HG03060 (cell line): ENCODE data around the gene FBXO39.
"Not testable (repeated sequence)": the region's sequence is repeated elsewhere in the genome, so short reads cannot be mapped to it uniquely, and the experiment has no call there.

Experiments
- ATAC-seq: cut with Tn5 transposase; IDR thresholded peaks from one replicate; pipeline ENCODE4 v1.9.1; 2021; ENCODE audit warnings: low read depth, moderate number of reproducible peaks; ENCODE audit not compliant: unreplicated experiment

Gene FBXO39

DNA sequence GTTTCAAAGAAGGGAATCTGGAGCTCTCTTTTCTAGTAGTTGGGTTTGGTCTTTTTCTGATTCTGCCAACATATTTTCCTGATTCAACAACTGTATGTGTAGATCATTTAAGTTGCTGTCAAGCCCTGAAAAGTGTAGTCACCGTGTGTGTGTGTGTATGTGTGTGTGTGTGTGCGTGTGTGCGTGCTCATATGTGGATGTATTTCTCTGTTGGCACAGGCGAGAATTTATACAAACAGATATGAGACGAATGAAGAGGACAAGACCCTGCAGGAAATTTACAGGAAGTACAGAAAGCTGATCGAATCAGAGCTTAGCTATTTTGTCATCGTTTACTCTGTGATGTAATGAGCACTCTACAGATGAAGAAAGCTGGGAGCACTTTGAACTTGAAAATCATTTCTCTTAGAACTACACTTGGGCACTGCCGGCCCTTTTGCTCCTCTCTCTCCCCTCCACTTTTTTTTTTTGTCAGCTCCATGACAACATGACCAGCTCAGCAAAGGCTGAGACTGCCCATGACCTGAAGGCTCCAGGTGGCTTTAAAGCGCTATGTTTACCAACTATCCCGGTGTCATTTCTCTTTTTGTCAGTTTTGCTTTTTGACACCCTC lies 11.2 kb downstream of the FBXO39 start:
- ATAC-seq = no peak

DNA sequence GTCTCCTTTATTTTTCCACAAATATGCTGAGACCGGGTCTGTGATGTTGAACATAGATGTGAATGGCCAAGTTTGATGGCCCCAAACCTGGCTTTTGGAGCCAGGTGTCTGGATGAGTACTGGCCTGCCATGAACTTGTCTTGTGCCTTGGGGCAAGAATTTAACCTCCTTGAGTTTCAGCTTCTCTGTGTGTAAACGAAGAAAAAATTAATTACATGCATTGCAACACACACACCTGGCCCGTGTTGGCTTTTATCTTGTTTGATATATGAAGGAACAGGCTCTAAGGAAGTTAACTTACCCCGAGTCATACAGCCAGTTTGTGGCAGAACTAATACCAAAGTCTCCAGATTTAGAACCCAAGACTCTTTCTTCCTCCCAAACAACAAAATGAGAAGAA lies 13.1 kb downstream of the FBXO39 start:
- no peak for ATAC-seq

DNA sequence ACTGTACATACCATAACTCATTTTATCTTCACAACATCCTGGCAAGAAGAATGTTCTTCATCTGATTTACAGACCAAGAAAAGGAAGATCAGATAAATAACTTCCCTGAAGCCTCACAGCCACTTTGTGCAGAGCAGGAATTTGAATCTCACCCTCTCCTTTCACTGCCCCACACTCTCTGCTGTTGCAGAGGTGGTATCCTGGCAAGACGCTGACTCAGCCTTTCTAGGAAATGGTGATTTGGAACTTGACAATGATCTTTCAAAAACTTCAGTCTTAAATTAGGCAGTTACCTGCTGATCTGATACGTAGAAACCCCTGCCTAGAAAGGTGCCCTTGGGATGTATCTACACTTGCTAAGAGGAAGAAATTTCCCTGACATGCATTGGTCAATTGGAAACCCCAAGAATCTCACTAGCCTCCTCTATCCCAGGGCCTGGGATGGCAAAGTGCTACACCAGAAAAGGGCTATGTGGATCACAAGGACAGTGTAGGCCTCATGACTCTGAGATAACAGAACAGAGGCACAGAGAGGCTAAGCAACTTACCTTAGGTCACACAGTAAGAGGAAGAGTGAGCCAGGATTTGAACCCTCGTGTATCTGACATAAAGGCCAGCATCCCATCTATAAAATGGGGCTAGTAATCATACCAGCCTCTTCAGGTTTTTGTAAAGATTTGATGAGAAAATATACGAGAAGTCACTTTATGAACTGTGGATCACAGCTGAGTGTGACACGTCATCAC lies 17.9 kb downstream of the FBXO39 start:
- ATAC-seq = no peak

DNA sequence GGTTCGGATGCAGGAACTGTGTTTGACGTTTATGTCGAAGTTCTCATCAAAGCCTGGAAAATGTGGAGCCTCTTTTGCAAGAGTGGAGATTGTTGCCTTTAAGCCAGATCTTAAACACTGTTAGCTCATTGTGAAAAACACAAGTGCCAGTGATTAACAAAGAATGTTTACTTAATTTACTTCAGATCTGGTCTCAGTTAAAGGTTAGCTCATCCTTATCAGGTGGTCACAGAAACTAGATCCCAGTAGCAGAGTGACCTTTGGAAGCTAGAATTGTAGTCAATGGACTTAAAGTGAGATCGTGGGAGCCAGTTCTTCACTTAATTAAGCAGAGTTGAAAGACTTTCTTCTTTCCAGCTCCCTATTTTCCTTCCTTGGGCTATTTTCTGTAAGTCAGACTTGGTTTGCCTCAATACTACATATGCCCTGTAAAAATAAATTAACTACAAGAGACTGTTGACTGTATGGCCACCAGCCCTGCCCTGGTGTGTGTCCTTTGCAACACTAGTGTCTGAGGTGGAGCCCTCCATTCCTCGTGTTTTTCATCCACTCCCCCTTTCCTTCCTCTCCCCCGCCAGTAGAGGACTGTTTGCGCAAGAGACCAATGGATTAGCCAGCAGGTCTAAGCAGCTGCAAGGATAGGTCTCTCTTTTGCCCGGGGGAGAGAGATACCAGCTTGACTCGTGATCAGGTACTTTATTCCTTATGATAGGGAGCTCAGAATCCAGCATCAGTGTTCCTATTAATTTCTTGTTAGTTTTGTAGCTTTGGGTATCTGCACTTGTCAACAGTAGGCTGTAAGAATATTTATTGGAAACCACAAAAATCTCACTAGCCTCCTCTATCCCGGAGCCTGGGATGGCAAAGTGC lies 20.2 kb downstream of the FBXO39 start:
- ATAC-seq = no peak

DNA sequence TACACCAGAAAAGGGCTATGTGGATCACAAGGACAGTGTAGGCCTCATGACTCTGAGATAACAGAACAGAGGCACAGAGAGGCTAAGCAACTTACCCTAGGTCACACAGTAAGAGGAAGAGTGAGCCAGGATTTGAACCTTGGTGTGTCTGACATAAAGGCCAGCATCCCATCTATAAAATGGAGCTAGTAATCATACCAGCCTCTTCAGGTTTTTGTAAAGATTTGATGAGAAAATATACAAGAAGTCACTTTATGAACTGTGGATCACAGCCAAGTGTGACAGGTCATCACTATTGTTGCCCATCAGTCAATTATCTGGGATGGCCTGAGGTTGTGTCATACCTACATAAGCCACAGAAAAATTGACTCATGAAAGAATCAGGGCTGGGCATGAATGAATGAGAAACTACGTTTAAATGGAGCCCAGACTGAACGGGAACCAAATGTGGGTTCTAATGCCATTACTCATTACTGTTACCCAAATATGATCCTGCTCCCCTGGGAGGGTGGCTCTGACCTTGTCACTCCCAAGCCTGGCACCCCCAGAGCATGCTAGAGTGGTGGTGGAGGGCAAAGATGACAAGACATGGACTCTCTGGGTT lies 21.0 kb downstream of the FBXO39 start:
- ATAC-seq = no peak

DNA sequence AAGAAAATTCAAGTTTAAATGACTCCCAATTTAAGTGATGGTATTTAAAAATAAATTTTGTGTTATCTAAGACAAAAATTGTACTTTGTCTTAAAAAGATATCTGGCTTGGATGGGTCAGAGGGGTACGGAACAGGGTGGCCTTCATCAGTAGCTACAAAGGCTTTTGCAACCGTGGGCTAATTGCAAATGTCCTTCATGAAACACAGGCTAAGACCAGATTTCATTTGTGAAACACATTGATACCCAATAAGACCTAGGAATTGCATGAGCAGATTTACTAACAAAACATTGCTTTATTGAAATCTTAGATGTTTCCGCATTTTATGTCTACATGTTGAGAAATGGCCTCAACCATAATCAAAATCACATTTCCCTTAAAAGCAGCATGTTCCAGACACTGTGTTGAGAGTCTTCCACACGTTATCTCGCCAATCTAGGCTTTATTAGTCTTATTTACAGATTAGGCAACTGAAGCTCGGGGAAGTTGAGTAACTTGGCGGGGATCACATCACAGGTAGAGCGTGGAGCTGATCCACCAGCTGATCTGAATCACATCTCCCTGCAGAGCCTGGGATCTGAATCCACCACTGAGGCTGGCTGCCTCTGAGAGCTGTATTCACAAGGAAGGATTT lies 21.8 kb downstream of the FBXO39 start:
- no peak for ATAC-seq

DNA sequence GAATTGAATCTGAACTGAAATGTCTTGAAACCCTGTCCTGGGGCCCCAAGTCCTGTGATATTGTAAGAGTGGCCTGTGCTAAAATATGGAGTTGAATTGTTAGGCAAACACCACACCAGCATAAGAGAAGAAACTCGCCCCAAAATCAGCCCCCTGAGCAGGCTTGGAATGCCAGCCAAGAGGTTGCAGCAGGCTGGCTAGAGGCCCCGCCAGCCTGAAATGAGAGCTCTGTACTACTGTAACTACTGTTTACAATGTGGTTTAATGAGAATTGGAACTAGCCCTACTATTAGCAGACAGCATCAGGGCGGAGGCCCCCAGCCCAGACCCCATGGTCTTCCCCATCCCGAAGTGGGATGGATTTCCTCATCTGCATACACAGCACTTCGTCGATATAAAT lies 23.7 kb downstream of the FBXO39 start:
- ATAC-seq = no peak

DNA sequence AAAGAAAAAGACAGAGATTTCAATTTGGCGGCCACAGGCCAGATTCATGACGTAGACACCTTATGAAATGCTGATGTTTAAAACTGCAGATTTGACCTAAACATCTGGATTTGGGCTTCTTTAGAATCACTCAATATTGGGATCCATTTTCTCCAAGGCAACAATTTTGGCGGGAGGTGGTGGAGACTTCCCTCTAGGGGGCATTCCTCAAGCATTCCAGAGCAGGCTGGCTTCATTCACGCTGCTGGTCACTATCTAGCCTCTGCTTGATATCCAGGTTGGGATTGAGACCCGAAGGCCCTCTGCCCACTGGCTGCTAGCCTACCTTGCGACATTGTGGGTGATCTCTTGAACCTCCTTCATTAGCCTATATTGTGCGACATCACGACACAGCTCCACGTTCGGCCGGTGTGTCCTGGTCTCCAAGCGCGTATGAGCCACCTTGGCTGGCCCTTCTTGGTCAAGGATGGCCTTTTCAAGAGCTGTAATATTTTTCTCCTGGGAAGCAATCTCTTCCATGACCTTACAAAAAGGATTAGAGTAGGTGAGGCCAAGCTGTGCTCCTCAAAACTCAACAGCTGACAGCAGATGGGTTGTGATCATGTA lies 24.5 kb downstream of the FBXO39 start:
- no peak for ATAC-seq

DNA sequence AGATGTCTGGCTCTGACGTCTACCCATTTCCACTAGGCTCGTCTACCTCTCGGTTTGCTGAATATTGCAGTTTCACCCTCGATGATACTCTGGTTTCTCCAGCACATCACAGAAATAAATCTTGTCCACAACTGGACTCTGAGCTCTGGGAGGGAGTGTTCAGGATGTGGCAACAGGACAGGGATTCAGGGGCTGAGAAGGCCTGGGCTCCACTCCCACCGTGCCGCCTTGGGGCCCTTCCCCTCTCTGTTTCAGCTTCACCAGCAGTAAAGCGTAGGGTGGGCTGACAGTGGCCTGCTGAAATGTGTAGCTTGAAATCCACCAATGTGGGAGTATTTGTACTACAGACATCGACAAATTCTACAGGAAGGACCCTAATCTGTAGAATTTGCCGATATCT lies 35.5 kb downstream of the FBXO39 start:
- ATAC-seq = no peak

DNA sequence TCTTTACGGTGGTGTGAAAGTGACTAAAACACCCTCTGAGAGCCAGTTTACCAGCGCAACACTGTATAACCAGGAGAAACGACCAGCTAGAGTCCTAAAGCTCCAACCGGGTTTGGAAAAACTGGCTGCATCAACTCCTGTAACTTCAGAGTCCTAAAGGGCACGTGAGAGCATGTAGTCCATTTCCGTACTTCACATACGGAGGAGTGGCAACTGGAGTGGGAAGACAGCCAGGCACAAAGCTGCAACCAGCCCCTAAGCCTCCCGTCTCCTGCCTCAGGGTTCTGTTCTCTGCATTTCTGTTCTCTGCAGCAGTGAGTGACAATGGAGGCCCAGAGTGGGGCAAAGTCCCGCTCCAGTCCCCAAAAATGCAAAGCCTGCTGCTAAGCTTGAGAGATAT lies 36.3 kb downstream of the FBXO39 start:
- ATAC-seq = no peak

DNA sequence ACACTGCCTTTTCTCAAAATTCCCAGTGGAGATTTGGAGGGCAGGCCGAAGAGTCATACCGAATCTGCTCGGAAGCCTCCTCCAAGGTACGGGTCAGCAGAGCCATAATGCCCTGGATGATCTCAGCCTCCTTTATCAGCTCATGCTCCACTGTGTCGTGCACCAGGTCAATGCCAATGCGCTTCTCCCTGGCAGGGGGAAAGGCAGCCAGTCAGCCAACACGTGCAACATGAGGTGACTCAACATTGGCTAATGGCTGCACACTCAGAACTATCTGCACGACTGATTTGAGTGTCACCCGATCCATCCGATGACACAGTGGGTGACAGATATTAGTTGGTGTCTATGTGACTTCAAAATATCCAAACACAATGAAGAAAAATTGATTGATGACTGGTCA lies 39.8 kb downstream of the FBXO39 start:
- ATAC-seq = no peak

DNA sequence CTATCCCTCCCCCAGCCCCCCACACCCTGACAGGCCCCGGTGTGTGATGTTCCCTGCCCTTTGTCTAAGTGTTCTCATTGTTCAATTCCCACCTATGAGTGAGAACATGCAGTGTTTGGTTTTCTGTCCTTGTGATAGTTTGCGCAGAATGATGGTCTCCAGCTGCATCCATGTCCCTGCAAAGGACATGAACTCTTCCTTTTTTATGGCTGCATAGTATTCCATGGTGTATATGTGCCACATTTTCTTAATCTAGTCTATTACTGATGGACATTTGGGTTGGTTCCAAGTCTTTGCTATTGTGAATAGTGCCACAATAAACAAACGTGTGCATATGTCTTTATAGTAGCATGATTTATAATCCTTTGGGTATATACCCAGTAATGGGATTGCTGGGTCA lies 40.4 kb downstream of the FBXO39 start:
- ATAC-seq = not testable (repeated sequence)

DNA sequence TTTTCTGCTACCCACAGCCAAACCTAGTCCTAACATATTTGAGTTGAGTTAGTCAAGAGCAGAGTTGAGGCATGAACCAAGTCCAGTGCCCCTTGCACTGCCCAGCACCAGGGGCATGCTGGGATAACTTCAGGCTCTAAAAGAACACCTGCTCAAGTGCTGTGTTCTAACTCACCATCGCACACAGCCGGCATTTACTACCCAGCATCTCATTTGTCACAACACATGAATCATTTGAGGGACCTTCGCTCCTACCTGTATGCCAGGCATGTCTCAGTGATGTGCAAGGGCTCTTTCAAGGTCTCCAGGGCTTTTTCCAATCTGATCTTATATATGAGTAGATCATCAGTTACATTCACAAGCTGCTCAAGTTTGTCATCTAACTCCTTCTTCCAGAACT lies 42.9 kb downstream of the FBXO39 start:
- no peak for ATAC-seq

DNA sequence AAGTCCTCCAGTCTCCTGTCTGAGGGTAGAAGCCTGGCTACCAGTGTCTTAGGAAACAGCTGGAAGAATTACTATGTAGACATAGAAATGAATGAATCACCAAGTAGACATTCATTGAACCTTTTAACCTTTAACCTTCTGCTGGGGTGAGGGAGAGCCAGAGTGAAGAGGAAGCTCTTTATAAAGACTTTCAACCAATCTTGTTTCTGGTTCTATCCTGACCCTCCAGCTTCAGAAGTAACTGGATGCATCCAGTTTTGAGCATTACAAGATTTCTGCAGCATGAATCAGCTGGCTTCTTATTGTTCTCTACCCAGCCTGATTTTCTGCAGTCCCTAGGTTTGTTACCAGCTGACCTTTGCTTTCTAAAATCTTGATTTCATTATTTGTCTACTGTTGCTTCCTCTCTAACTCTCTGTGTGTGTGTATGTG lies 47.0 kb downstream of the FBXO39 start:
- ATAC-seq = no peak

DNA sequence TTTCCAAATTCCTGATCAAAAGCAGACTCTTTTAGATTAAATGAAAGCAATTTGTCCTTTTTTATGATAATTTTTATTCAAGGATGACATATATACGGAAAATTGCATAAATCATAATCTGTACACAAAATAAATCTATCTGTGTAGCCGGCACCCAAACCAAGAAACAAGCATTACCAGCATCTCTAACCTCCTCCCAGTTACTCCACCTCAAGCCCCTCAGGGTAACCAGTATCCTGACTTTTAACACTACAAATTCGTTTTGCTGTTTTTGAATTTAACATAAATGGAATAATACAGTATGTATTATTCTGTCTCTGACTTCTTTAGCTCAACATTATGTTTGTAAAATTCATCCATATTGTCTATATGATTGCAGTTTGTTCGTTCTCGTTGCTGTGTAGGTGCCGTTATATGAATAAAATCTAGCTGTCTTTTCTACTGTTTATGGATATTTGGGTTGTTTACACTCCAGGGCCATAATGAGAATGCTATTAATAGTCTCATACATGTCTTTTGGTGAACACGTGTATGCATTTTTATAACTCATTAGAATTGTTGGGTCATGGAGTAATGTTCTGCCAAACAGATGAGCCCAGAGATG lies 54.5 kb downstream of the FBXO39 start:
- ATAC-seq = no peak

DNA sequence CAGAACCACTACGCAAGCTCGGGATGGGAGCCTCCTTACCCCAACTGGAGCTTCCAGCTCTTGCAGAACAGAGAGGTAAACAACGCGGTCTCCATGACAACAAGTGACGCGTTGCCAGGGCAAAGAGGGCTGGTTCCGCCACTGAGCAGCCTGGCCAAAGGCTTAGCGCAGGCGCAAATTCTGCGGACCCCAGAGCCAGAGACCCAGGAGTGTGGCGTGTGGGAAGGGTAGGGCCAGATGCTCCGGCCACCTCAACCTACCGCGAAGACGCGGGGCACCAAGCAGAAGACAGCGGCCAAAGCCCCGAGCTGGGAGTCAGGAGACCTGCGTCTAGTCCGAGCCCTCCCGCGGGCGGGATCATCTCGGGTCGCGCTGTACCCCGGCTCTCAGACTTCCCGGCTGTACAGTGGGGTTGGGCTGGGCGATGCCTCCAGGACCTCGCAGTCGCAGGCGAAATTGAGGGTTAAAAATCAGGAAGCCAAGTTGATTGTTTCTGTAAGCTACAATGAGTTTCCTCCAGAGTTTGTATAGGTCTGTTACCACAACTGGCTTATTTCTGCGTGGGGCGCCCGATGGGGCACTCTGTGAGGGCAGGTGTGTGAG lies 55.7 kb downstream of the FBXO39 start, which contains the start of gene TEKT1:
Gene TEKT1, minus strand, starts transcription at position 69 of the 603 bp plus-strand sequence. CDS start 1,353 bp downstream, outside the sequence.
- no peak for ATAC-seq
